Kidney epithelial cell (primary cell): Measurements from ENCODE around the gene CEP95. TPM values are rescaled to one million over a fixed set of nuclear protein-coding genes. Genes with fewer than 3 reads are reported as not detected.

Source experiments
- DNase-seq: peaks from one replicate; pipeline ENCODE4 v3.0.0-alpha.2; 2010; ENCODE audit warnings: low read depth
- H3K27me3 ChIP-seq: 2 replicates; pipeline ENCODE4 v1.6.0; 2011; ENCODE audit warnings: low read length; ENCODE audit not compliant: control insufficient read depth, insufficient read depth
- H3K36me3 ChIP-seq: 2 replicates; pipeline ENCODE4 v1.5.1; 2011; ENCODE audit warnings: low read length; ENCODE audit not compliant: control insufficient read depth, insufficient read depth
- H3K4me3 ChIP-seq: 2 replicates; pipeline ENCODE4 v1.5.1; 2011; ENCODE audit warnings: low read depth, mild to moderate bottlenecking, control low read depth, low read length
- total RNA-seq: library from RNA; depleted of rRNA; stranded (reverse); fragments of >200 nt; gene quantifications from 2 replicates; pipeline ENCODE4 v1.2.3, GENCODE V29; 2015
- TF ChIP-seq, protein P1 (sequence below): IDR thresholded peaks from 2 replicates; pipeline ENCODE4 v1.5.1; 2011; ENCODE audit warnings: mild to moderate bottlenecking, moderate library complexity, low read length, control low read depth, inconsistent platforms; ENCODE audit not compliant: insufficient read depth, poor library complexity, severe bottlenecking

CEP95 gene
- total RNA-seq, 1 donor from 2014 or later, result 39.8 TPM

DNA sequence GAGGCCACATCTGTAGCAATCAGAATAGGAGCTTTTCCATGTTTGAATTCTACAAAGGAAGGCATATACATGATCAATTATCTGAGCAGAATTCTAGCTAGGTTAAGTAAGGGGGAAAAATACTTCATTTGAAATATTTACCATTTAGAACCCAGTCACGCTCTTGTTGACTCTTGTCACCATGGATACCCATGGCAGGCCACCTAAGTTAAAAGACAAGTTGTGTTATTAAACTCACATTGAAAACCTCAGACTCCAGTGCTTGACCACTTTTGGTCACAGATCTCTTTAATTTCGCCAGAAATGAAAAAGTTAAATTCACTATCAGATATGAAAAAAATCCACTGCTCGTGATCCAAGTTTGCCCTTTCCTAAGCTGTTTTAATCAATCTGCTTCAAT is 4.8 kb upstream of the CEP95 start:
- TF ChIP-seq, protein P1, sequence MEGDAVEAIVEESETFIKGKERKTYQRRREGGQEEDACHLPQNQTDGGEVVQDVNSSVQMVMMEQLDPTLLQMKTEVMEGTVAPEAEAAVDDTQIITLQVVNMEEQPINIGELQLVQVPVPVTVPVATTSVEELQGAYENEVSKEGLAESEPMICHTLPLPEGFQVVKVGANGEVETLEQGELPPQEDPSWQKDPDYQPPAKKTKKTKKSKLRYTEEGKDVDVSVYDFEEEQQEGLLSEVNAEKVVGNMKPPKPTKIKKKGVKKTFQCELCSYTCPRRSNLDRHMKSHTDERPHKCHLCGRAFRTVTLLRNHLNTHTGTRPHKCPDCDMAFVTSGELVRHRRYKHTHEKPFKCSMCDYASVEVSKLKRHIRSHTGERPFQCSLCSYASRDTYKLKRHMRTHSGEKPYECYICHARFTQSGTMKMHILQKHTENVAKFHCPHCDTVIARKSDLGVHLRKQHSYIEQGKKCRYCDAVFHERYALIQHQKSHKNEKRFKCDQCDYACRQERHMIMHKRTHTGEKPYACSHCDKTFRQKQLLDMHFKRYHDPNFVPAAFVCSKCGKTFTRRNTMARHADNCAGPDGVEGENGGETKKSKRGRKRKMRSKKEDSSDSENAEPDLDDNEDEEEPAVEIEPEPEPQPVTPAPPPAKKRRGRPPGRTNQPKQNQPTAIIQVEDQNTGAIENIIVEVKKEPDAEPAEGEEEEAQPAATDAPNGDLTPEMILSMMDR, result no peak
- no peak for DNase-seq
- Histone ChIP-seq H3K4me3 (no peak overlapping the region), H3K27me3 (no peaks in the 10 kb centered on the region), H3K36me3 (peaks cover 7% of the 10 kb centered on the region)

DNA sequence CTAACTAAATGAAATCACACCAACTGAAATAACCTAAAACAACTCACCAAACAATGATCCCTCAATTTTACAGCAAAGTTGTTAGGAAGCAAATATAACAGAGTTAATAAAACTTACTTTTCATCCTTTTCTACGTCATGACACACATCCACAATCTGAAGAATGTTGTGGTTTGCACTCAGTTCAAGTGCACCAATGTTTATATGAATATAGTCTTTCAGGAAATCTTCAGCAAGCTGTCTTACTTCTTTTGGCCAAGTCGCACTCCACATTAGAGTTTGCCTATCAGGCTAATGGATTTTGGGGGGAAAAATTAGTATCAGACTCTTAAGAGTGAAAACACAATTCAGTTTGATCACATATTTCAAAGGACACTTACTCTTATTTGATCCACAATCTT is 4.0 kb upstream of the CEP95 start:
- DNase-seq, result no peak
- no peak overlapping the region for H3K4me3 ChIP-seq
- TF ChIP-seq, protein P1, result no peak
- peaks cover 7% of the 10 kb centered on the region for H3K36me3 ChIP-seq
- H3K27me3 ChIP-seq, result no peaks in the 10 kb centered on the region

DNA sequence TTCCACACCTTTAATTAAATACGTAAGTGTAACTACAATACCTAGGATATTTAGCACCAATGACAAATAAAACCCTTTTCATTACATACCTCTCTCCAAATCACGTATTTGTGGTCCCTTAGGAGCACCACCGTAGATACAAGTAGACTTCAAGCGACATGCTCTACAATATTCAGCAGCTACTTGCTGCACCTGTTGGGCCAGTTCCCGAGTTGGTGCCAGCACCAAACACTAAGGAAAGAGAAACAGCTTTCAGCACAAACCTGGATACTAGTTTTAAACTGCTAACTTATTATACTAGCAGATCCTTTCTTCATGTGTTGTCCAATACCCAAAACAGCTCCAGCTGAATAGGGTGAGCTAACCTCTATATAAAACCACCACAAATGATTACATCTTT is 3.4 kb upstream of the CEP95 start:
- DNase-seq, result no peak
- H3K27me3 ChIP-seq, result no peaks in the 10 kb centered on the region
- no peak overlapping the region for H3K4me3 ChIP-seq
- TF ChIP-seq, protein P1, result no peak
- H3K36me3 ChIP-seq, result peaks cover 7% of the 10 kb centered on the region

DNA sequence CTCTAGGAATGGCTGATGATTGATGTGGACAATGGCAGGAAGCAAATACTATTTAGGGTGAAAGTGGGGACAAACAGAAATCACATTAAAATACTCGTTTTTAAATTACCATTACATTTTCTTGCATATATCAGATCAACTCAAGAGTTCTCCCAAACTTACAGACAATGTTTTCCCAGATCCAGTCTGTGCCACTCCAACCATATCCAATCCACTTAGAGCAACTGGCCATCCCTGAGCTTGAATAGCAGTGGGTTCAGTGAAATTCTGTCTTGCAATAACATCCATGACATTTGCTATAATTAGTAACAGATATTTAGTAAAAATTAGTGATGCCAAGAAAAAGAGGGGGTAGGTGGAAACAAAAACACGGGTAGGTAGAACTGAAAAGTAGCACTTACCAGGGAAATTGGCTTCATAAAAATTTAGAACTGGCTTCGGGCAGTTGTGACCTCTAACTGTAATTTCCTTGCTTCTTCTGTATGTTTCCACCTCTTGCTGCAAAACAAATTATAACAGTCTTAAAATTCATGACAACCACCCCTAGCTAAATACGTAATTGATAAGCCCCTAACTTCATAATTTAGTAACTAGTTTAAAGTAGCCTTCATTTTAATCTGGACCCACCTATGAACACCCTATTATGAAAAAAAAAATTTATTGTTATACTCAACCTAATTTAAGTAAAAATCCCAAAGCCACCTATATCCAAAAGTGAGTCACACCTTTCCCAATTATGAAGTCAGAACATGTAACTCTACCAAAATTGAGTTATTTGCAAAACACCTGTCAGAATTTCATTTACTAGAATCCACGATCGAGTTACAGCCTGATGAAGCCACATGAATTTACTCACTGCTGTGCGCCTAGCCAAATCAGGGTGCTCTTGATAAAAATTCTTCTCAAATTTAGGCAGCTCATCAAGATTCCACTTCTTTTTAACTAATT is 2.7 kb upstream of the CEP95 start:
- no peak for DNase-seq
- H3K36me3 ChIP-seq, result peaks cover 7% of the 10 kb centered on the region
- TF ChIP-seq, protein P1, result no peak
- no peaks in the 10 kb centered on the region for H3K27me3 ChIP-seq
- H3K4me3 ChIP-seq, result peak overlapping the region; percentile 100

DNA sequence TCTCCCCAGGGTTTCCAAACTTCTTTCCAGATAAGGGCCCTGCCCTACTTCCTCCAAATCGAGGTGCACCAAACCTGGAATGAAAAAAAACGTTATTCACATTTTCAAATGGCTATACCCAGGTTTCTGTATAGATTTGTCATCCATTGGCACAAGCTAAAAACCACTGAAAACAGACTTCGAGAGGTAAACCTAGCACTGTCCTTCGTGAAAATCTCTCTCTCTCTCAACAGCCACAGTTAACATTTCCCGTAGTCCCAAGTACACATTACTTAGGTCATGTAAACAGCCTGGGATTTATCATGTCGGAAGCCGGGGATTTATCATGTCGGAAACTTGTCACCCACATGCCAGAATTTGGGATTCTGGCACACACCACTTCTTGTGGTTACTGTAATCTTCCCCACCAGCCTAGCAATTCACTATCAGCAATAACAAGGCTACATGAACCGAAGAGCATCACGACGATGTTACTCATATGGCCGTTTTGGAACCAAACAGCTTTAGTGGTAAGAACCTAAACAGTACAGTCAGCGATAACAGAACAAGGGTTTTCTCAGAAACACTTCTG is 1.9 kb upstream of the CEP95 start:
- H3K36me3 ChIP-seq, result peaks cover 7% of the 10 kb centered on the region
- H3K27me3 ChIP-seq, result no peaks in the 10 kb centered on the region
- no peak for DNase-seq
- TF ChIP-seq, protein P1, result no peak
- peak overlapping the region; percentile 100 for H3K4me3 ChIP-seq
